Calu3 (cell line): ENCODE results near the gene SPDEF. TPM values are rescaled to one million over a fixed set of nuclear protein-coding genes. Genes with fewer than 3 reads are reported as not detected.

Experiments used
- BruUV-seq: library from RNA; stranded (reverse); fragments of 400-500 nt; replicated peaks from 2 replicates; lab custom pipeline; 2021; lab: Mats Ljungman, UMichigan
- CTCF ChIA-PET: fragments of 300-600 bp; sonication (Branson Sonifier 250); formaldehyde crosslinking; loops from one replicate; lab custom pipeline; 2022; ENCODE audit warnings: antibody characterized with exemption; lab: Charles Lee
- DNase-seq: peaks from one replicate; pipeline ENCODE4 v3.0.0; 2022
- H3K27ac Mint-ChIP-seq: one replicate; pipeline ENCODE4 v1.8.0; 2022; ENCODE audit warnings: mixed read lengths; ENCODE audit not compliant: unreplicated experiment
- H3K27me3 Mint-ChIP-seq: one replicate; pipeline ENCODE4 v1.8.0; 2022; ENCODE audit warnings: mixed read lengths; ENCODE audit not compliant: unreplicated experiment
- H3K36me3 Mint-ChIP-seq: one replicate; pipeline ENCODE4 v1.8.0; 2022; ENCODE audit warnings: mild to moderate bottlenecking, moderate library complexity, mixed read lengths; ENCODE audit not compliant: insufficient read depth, unreplicated experiment
- H3K4me1 Mint-ChIP-seq: one replicate; pipeline ENCODE4 v1.8.0; 2022; ENCODE audit warnings: mild to moderate bottlenecking, low read depth, mixed read lengths; ENCODE audit not compliant: unreplicated experiment
- H3K4me3 Mint-ChIP-seq: one replicate; pipeline ENCODE4 v1.8.0; 2022; ENCODE audit warnings: mild to moderate bottlenecking, low read depth, moderate library complexity, mixed read lengths; ENCODE audit not compliant: unreplicated experiment
- H3K9me3 Mint-ChIP-seq: one replicate; pipeline ENCODE4 v1.8.0; 2022; ENCODE audit warnings: low read depth, mixed read lengths; ENCODE audit not compliant: unreplicated experiment
- CTCF ChIP-seq: fragments of 200-600 bp; IDR thresholded peaks from one replicate; pipeline ENCODE4 v1.8.0; 2022; ENCODE audit warnings: antibody characterized with exemption; ENCODE audit not compliant: unreplicated experiment
- intact Hi-C: fragments of 100-400 bp; cut with micrococcal nuclease; formaldehyde crosslinking; loops from one replicate; pipeline ENCODE4 v1.10.0; 2022; ENCODE audit not compliant: unreplicated experiment
- total RNA-seq: library from RNA; stranded (reverse); gene quantifications from 2 replicates; pipeline ENCODE4 v1.2.3, GENCODE V29; 2022

The SPDEF gene
- total RNA-seq, 1 experiment from 2014 or later = 7.9 TPM

- H3K4me1 Mint-ChIP-seq = peaks cover 56% of the 10 kb centered on the region
- TF ChIP-seq CTCF = no peak
- no peaks in the 10 kb centered on the region for H3K27me3 Mint-ChIP-seq
- no peak overlapping the region for H3K27ac Mint-ChIP-seq
- no peaks in the 10 kb centered on the region for H3K36me3 Mint-ChIP-seq
- no peak for DNase-seq
- intact Hi-C loops = no loop called here
- BruUV-seq = no TSS peak
- H3K9me3 Mint-ChIP-seq = no peaks in the 10 kb centered on the region
- CTCF ChIA-PET = interaction anchor here (0.6 kb wide), 1 partner anchor 412 kb away, joined by 3 read pairs; no protein-coding TSS in a partner anchor
- H3K4me3 Mint-ChIP-seq = no peak overlapping the region
Observed at GRCh38 chr6:34553146-34553545, 3.0 kb downstream of the SPDEF start.

GRCh38 chr6:34552620-34553019, 3.5 kb downstream of the SPDEF start:
- Mint-ChIP-seq H3K9me3 (no peaks in the 10 kb centered on the region), H3K4me3 (no peak overlapping the region), H3K27ac (no peak overlapping the region), H3K4me1 (peaks cover 61% of the 10 kb centered on the region), H3K27me3 (no peaks in the 10 kb centered on the region), H3K36me3 (no peaks in the 10 kb centered on the region)
- CTCF ChIA-PET = no interaction called here
- DNase-seq = no peak
- TF ChIP-seq CTCF = no peak
- BruUV-seq = no TSS peak
- intact Hi-C loops = no loop called here

GRCh38 chr6:34551720-34552119, 4.4 kb downstream of the SPDEF start:
- Mint-ChIP-seq H3K9me3 (no peaks in the 10 kb centered on the region), H3K27ac (no peak overlapping the region), H3K36me3 (no peaks in the 10 kb centered on the region), H3K4me1 (peaks cover 62% of the 10 kb centered on the region), H3K4me3 (no peak overlapping the region), H3K27me3 (no peaks in the 10 kb centered on the region)
- no TSS peak for BruUV-seq
- CTCF ChIA-PET = no interaction called here
- intact Hi-C loops = no loop called here
- no peak for DNase-seq
- TF ChIP-seq CTCF = no peak

- no peak overlapping the region for H3K27ac Mint-ChIP-seq
- CTCF ChIA-PET = interaction anchor here (0.6 kb wide), 1 partner anchor 68 kb away, joined by 3 read pairs; no protein-coding TSS in a partner anchor
- TF ChIP-seq CTCF = no peak
Observed at GRCh38 chr6:34549804-34550202, 6.3 kb downstream of the SPDEF start.

More at GRCh38 chr6:34549804-34550202, 6.3 kb downstream of the SPDEF start:
- intact Hi-C loops = no loop called here
- Mint-ChIP-seq H3K36me3 (no peaks in the 10 kb centered on the region), H3K9me3 (no peaks in the 10 kb centered on the region), H3K27me3 (no peaks in the 10 kb centered on the region), H3K4me3 (no peak overlapping the region), H3K4me1 (peaks cover 54% of the 10 kb centered on the region)
- no peak for DNase-seq
- BruUV-seq = no TSS peak
